PC-9 (cell line): ENCODE data around the gene THUMPD3. TPM values are rescaled to one million over a fixed set of nuclear protein-coding genes. Genes with fewer than 3 reads are reported as not detected.

ENCODE experiments used
- BruUV-seq: library from RNA; stranded (reverse); fragments of 400-500 nt; replicated peaks from 2 replicates; lab custom pipeline; 2021; lab: Mats Ljungman, UMichigan
- CTCF ChIA-PET: fragments of 300-600 bp; sonication (Branson Sonifier 250); formaldehyde crosslinking; loops from one replicate; lab custom pipeline; 2022; ENCODE audit warnings: antibody characterized with exemption; lab: Charles Lee
- POLR2A ChIA-PET: fragments of 300-600 bp; sonication (Branson Sonifier 250); formaldehyde crosslinking; loops from one replicate; lab custom pipeline; 2022; ENCODE audit warnings: antibody characterized with exemption; ENCODE audit not compliant: unreplicated experiment; lab: Charles Lee
- DNase-seq, 2 experiments: peaks; one replicate each; pipeline versions ENCODE4 v3.0.0 to v3.0.0-alpha.2; 2015 to 2022; ENCODE audit warnings: mixed read lengths in 1 of 2
- H2AFZ ChIP-seq: fragments of 200-600 bp; sonication (generic); 2 replicates; pipeline ENCODE4 v1.8.1; 2017; ENCODE audit warnings: antibody characterized with exemption
- H3F3A ChIP-seq: fragments of 200-600 bp; sonication (generic); 2 replicates; pipeline ENCODE4 v1.8.1; 2017; ENCODE audit warnings: antibody characterized with exemption, mild to moderate bottlenecking, low read depth; ENCODE audit not compliant: insufficient read depth
- H3K27ac ChIP-seq: fragments of 200-600 bp; sonication (generic); 2 replicates; pipeline ENCODE4 v1.6.1; 2016; ENCODE audit warnings: mixed run types
- H3K27me3 ChIP-seq: fragments of 200-600 bp; sonication (generic); 2 replicates; pipeline ENCODE4 v1.6.1; 2016; ENCODE audit warnings: low read depth, mixed run types; ENCODE audit not compliant: insufficient read depth
- H3K36me3 ChIP-seq: fragments of 200-600 bp; sonication (generic); 2 replicates; pipeline ENCODE4 v1.6.1; 2016; ENCODE audit warnings: low read depth, mixed run types
- H3K4me1 ChIP-seq: fragments of 200-600 bp; sonication (generic); replicated peaks from 2 replicates; pipeline ENCODE4 v1.6.1; 2016; ENCODE audit warnings: mixed run types; ENCODE audit not compliant: insufficient read depth
- H3K4me2 ChIP-seq: fragments of 200-600 bp; sonication (generic); 2 replicates; pipeline ENCODE4 v1.6.1; 2017; ENCODE audit warnings: mixed run types
- H3K4me3 ChIP-seq: fragments of 200-600 bp; sonication (generic); 2 replicates; pipeline ENCODE4 v1.6.1; 2016; ENCODE audit warnings: mixed run types
- H3K79me2 ChIP-seq: fragments of 200-600 bp; sonication (generic); 2 replicates; pipeline ENCODE4 v1.6.1; 2017; ENCODE audit warnings: low read depth, mixed run types
- H3K9me2 ChIP-seq: fragments of 200-600 bp; sonication (generic); 2 replicates; pipeline ENCODE4 v1.8.1; 2017; ENCODE audit warnings: mild to moderate bottlenecking; ENCODE audit not compliant: insufficient read depth
- H3K9me3 ChIP-seq: fragments of 200-600 bp; sonication (generic); 2 replicates; pipeline ENCODE4 v1.8.1; 2016; ENCODE audit warnings: low read depth; ENCODE audit not compliant: insufficient read depth
- H4K20me1 ChIP-seq: fragments of 200-600 bp; sonication (generic); 2 replicates; pipeline ENCODE4 v1.8.1; 2017; ENCODE audit not compliant: insufficient read depth
- EZH2 ChIP-seq: fragments of 200-600 bp; sonication (generic); IDR thresholded peaks from 2 replicates; pipeline ENCODE4 v1.8.0; 2017; ENCODE audit warnings: antibody characterized with exemption, low read depth
- intact Hi-C: fragments of 100-400 bp; cut with micrococcal nuclease; formaldehyde crosslinking; loops from one replicate; pipeline ENCODE4 v1.10.0; 2022; ENCODE audit not compliant: unreplicated experiment
- total RNA-seq: library from RNA; stranded (reverse); gene quantifications from 2 replicates; pipeline ENCODE4 v1.2.3, GENCODE V29; 2021
- TF ChIP-seq, protein P1 (sequence below): fragments of 200-600 bp; sonication (generic); conservative IDR thresholded peaks from 2 replicates; pipeline ENCODE4 v1.6.1; 2017; ENCODE audit warnings: mixed run types, antibody characterized with exemption, mild to moderate bottlenecking, moderate library complexity

The THUMPD3 gene
- total RNA-seq, 1 experiment from 2014 or later = 48.8 TPM

DNA sequence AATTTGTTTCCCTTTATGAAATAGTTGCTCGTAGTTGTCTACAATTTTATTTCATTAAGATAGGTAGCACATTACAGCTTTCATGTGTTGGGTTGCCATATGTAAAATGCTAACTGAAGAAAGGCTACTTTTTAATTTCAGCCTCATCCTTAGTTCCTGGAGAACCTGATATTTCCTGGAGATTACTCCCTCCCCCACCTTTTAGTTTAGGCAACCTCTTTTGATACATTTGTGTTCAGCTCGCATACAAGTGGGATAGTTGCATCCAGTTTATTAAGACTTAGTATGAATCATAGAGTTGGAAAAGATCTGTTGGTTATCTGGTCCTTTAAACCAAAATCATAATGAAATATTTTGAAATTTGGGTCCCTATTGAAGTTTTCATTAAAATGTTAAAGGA, 40.6 kb downstream of the THUMPD3 start:
- POLR2A ChIA-PET = interaction anchor here (0.6 kb wide), 1 partner anchor 22 kb away, joined by 11 read pairs; no protein-coding TSS in a partner anchor

DNA sequence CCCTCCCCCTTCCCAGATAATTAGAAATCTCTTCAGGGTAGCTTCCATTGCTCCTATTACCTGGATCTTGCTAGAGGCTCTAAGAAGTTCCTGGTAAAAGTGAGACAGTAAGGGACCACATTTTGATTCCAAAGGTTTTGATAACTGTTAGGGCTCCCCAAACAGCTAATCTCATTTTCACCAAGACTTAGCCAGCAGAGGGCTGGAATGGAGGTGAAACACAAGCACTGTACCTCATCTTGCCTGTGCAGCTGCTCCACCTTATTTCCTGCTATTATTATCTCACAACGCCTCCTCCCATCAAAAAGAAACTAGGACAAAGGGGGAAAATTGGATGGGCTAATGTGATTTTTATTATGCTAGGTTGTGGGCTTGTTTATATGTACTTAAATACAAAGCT, 41.8 kb downstream of the THUMPD3 start:
- Histone ChIP-seq H3K27ac (no peak overlapping the region), H4K20me1 (peaks cover 99% of the 10 kb centered on the region), H3K4me1 (peaks cover 55% of the 10 kb centered on the region), H3F3A (peaks cover 22% of the 10 kb centered on the region), H3K79me2 (peaks cover 100% of the 10 kb centered on the region), H3K4me3 (no peak overlapping the region), H2AFZ (no peak overlapping the region), H3K9me2 (no peaks in the 10 kb centered on the region), H3K36me3 (peaks cover 15% of the 10 kb centered on the region; the same call in 1 of the 2 replicates), H3K9me3 (0 out of 2 replicates have a peak, but pooled peaks cover 4% of the 10 kb centered on the region), H3K27me3 (no peaks in the 10 kb centered on the region), H3K4me2 (peak overlapping the region; percentile 31)
- intact Hi-C loops = no loop called here
- TF ChIP-seq EZH2 = no peak
- TF ChIP-seq, protein P1, sequence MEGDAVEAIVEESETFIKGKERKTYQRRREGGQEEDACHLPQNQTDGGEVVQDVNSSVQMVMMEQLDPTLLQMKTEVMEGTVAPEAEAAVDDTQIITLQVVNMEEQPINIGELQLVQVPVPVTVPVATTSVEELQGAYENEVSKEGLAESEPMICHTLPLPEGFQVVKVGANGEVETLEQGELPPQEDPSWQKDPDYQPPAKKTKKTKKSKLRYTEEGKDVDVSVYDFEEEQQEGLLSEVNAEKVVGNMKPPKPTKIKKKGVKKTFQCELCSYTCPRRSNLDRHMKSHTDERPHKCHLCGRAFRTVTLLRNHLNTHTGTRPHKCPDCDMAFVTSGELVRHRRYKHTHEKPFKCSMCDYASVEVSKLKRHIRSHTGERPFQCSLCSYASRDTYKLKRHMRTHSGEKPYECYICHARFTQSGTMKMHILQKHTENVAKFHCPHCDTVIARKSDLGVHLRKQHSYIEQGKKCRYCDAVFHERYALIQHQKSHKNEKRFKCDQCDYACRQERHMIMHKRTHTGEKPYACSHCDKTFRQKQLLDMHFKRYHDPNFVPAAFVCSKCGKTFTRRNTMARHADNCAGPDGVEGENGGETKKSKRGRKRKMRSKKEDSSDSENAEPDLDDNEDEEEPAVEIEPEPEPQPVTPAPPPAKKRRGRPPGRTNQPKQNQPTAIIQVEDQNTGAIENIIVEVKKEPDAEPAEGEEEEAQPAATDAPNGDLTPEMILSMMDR = no peak
- BruUV-seq = no TSS peak
- ChIA-PET POLR2A (interaction anchor here (0.7 kb wide), 1 partner anchor 9 kb away, joined by 3 read pairs; no protein-coding TSS in a partner anchor), CTCF (no interaction called here)
- DNase-seq = no peak

More for the DNA sequence above, 40.6 kb downstream of the THUMPD3 start:
- Histone ChIP-seq H4K20me1 (peaks cover 96% of the 10 kb centered on the region), H3K79me2 (peaks cover 100% of the 10 kb centered on the region), H3K4me2 (peak overlapping the region; percentile 90), H3K27me3 (no peaks in the 10 kb centered on the region), H3F3A (peaks cover 26% of the 10 kb centered on the region), H2AFZ (no peak overlapping the region), H3K9me3 (no peaks in the 10 kb centered on the region), H3K4me3 (no peak overlapping the region), H3K9me2 (no peaks in the 10 kb centered on the region), H3K36me3 (0 out of 2 replicates have a peak, but pooled peaks cover 9% of the 10 kb centered on the region), H3K27ac (no peak overlapping the region), H3K4me1 (peaks cover 60% of the 10 kb centered on the region)
- intact Hi-C loops = no loop called here
- BruUV-seq = no TSS peak
- no peak for DNase-seq
- CTCF ChIA-PET = no interaction called here
- no peak for TF ChIP-seq EZH2
- TF ChIP-seq, protein P1 = no peak

DNA sequence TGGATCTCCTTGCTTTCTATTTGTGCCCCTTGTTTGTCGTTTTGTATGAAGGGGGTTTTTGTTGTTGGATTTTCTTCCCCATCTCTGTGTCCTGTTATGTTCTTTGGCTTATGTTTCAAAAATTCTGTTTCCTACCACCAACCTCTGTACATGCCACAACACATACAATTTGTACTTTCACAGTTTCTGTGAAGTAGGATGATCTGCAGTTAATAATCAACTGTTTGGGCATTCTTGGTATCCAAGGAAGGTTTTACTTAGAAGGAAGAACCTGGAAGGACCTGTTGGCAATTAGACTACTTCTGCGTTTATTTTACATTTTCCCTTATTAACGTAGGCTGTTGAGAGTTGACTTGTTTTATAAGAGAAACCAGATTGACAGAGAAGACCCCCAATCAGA, 42.9 kb downstream of the THUMPD3 start:
- no peak for TF ChIP-seq EZH2
- TF ChIP-seq, protein P1 = no peak
- Histone ChIP-seq H3K79me2 (peaks cover 100% of the 10 kb centered on the region), H4K20me1 (peaks cover 99% of the 10 kb centered on the region), H3K27ac (peak overlapping the region; percentile 3; the same call in 1 of the 2 replicates), H3K9me2 (no peaks in the 10 kb centered on the region), H3K36me3 (peaks cover 15% of the 10 kb centered on the region; the same call in 1 of the 2 replicates), H3K27me3 (no peaks in the 10 kb centered on the region), H3K4me2 (peak overlapping the region; percentile 31; the same call in 1 of the 2 replicates), H3K4me1 (peaks cover 44% of the 10 kb centered on the region), H3K4me3 (no peak overlapping the region), H2AFZ (no peak overlapping the region), H3F3A (peaks cover 28% of the 10 kb centered on the region), H3K9me3 (peaks cover 4% of the 10 kb centered on the region; the same call in 1 of the 2 replicates)
- ChIA-PET POLR2A (no interaction called here), CTCF (no interaction called here)
- intact Hi-C loops = no loop called here
- BruUV-seq = no TSS peak
- no peak for DNase-seq
